Kidney capillary endothelial cell (primary cell): ENCODE data around the gene ERVW-1.
"Not testable (repeated sequence)": the region's sequence is repeated elsewhere in the genome, so short reads cannot be mapped to it uniquely, and the experiment has no call there.

Source experiments
- DNase-seq: peaks from one replicate; pipeline ENCODE4 v3.0.0-alpha.2; 2018; ENCODE audit warnings: low spot score

Gene ERVW-1

DNA sequence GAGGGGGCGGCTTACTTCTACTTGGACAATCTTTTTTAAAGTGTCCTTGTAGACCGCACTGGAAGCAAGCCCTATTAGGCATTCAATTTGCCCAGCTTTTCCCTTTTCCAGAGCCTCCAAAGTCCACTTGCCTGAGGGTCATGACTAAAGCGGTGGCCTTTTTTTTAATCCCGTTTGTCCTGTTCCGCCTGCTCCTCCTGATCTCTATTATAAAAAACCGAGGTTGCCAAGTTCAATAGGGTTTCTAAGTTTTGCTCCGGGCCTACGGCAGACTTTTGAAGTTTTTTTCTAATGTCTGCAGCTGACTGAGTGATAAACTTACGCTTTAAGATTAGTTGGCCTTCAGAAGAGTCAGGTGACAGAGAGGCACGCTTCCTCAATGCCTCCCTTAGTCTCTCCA is 3.8 kb downstream of the ERVW-1 start:
- DNase-seq, result not testable (repeated sequence)

DNA sequence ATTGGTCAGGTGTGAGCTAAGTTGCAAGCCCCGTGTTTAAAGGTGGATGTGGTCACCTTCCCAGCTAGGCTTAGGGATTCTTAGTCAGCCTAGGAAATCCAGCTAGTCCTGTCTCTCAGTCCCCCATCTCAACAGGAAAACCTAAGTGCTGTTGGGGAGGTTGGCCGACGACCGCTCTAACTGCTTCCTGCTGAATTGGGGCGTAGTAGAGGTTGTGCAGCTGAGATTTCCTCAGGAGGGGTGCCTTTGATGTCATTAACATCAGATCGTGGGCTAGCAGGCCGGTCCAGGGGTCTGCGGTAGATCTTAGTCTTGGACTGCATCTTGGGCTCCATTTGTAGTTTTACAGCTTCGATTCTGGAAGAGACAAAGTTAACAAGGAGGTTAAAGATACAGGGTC is 9.2 kb downstream of the ERVW-1 start:
- not testable (repeated sequence) for DNase-seq

DNA sequence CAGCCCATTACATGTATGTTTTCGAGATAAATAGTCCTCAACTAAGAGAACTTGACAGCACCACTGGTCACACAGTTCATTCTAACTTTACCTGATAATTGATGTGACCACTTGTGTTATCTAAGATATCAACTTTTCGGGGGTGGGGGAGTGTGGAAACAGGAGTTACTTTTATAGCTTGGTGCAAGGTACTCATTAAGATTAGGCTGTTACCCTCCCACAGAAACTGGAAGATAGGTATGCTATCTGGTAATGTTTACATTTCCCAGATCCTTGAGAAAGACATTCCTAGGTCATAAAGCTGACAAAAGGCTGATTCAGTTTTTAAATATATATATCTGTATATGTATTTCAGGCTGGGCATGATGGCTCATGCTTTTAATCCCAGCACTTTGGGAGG is 11.1 kb downstream of the ERVW-1 start:
- DNase-seq, result no peak

DNA sequence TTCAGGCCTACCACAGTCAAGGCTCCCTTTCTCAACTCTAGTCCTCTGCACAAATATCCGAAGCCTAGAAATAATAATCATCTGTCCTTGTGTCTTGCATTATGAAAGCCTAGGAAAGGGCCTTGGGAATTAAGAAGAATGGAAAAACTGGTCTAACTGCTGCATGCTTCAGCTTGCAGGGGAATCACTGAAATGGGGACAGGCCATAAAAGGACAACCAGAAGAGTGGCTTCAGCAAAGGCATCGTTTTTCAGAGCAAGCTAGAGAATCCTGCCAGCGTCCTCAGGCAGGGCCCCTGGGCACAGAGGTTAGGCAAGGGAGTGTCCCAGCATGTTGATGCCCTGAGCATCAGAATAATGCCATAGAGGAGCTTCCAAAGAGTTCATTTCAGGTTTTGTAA is 13.2 kb downstream of the ERVW-1 start:
- no peak for DNase-seq

DNA sequence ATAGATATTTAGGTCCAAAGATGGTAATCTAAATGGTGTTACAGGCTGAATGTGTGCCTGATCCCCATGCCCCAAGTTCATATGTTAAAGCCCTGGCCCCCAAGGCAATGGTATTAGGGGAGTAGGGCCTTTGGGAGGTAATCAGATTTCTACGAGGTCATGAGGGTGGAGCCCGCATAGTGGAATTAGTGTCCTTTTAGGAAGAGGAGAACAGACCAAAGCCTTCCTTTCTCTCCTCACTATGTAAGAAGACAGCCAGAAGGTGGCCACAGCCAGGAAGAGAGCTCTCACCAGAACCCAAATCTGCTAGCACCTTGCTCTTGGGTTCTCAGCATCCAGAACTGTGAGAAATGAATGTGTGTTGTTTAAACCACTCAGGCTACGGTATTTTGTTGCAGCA is 15.2 kb downstream of the ERVW-1 start:
- no peak for DNase-seq

DNA sequence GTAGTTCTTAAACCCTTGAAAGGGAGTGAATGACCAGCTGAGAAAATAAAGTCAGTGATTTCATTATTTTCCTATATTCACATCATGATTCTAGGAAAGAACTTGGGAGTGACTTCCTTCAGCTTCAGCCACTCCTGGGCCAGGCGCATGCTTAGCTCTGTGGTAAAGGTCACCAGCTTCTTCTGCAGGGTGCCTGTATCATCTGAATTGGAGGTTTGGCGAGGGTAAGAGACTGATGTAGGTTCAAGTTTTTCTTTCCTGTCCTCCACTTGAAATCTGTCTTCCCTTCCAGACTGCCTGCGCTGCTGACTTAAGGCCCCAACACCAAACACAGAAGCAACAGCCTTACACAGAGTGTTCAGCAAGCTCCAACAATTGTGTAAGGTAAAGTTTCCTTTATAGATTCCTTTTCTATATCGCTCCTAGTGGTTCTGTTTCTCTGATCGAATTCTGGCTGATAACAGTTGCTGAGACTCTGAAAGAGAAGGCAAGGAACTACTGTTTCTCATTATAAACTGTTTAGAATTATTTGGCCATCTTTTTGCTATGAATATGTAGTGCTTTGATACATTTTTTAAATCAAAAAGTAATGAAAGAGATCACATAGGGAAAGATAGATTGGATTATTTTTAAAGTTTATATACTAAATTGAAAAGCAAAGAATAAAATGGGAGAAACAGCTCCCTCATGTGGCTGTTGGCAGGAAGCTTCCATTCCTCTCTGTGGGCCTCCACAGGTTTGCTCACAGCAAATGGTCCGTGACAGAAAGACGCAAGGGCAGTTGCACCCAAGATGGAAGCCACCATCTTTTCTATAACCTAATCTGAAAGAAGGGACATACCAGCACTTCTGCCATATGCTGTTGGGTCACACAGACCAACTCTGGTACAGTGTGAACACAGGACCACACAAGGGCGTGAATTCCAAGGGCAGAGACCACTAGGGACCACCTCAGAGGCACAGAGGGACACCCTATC is 16.4 kb downstream of the ERVW-1 start:
- DNase-seq, result peak; percentile 20

DNA sequence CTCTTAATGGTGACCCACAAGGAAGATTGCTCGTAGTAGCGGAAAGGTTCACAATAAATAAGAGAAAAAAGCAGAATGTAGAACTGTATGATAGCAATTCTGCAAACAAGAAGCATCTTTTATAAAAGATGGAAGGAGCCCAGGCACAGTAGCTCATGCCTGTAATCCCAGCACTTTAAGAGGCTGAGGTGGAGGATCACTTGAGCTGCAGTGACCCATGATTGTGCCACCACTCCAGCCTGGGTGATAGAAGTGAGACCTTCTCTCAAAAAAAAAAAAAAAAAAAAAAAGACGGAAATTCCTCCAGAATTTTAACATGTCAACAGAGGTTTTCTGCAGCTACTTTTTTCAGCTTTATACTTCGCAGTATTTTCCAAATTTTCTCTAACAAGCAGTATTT is 17.2 kb downstream of the ERVW-1 start:
- no peak for DNase-seq

DNA sequence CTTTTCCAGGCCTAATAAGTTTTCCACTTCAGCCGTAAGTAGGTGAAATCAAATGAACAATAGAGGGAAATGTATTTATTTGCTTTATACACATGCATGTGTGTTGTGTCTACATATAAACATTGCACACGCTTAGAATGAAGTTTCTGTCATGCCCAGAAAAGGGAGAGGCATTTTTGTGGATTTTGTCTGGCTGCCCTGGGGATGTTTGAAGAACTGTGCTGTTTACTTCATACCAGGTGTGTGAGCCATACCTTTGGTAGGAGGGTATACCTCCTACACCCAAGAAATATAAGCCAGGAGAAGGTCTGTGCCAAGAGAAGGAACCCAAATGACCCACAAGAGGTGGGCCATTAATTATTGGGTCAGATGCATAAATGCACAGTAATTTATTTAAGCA is 17.6 kb downstream of the ERVW-1 start:
- DNase-seq, result no peak

DNA sequence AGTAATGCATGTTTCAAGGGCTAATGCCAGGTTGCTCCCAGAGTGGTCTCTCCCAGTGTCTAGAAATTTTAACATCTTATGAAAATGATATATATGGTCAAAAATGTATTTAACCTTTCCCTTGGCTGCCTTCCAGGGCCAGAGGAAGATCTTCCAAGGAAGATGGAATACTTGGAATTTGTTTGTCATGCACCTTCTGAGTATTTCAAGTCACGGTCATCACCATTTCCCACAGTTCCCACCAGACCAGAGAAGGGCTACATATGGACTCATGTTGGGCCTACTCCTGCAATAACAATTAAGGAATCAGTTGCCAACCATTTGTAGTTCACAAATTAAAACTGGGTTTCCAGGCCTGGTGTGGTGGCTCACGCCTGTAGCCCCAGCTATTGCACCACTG is 21.5 kb downstream of the ERVW-1 start:
- no peak for DNase-seq

DNA sequence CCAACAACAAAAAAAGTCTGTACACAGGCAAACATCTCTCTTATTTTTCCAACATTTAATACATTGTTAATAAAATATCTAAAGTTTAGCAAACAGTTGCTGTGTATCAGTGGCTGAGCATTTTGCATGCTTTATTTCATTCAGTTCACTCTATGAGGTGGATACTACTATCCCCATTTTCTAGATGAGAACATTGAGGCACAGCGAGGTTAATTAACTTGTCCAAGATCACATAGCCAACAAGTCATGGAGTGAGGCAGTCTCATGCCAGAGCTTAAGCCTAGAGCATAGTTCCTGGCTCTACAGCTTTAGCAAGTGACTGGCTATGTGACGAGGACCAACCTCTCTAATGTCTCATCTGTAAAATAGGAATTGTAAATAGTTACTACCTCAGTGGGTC is 26.1 kb downstream of the ERVW-1 start:
- no peak for DNase-seq

DNA sequence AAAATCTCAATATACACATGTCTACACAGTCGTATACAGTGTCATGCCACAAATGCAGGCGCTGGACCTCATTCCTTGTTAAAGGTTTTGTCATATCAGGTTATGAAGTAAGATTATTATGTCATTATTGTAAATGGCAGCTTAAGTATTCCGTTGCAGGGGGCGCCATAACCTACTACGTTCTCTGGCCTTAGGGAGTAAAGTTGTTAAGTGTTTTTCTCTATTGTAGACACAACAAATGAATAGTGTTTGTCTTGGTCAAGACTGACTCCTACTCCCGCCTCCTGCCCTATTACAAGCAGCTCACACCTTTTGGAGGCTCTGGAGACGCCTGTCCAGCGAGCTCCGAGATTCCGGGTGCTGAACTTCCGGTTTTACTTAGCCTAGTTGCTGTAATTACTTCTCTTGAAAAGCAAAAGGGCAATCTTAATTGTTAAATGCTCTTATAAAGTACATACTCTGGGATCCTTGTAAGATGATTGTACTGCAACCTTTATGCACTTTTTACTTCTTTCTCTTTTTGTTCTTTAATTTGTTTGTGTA is 29.5 kb downstream of the ERVW-1 start:
- peak; percentile 48 for DNase-seq

DNA sequence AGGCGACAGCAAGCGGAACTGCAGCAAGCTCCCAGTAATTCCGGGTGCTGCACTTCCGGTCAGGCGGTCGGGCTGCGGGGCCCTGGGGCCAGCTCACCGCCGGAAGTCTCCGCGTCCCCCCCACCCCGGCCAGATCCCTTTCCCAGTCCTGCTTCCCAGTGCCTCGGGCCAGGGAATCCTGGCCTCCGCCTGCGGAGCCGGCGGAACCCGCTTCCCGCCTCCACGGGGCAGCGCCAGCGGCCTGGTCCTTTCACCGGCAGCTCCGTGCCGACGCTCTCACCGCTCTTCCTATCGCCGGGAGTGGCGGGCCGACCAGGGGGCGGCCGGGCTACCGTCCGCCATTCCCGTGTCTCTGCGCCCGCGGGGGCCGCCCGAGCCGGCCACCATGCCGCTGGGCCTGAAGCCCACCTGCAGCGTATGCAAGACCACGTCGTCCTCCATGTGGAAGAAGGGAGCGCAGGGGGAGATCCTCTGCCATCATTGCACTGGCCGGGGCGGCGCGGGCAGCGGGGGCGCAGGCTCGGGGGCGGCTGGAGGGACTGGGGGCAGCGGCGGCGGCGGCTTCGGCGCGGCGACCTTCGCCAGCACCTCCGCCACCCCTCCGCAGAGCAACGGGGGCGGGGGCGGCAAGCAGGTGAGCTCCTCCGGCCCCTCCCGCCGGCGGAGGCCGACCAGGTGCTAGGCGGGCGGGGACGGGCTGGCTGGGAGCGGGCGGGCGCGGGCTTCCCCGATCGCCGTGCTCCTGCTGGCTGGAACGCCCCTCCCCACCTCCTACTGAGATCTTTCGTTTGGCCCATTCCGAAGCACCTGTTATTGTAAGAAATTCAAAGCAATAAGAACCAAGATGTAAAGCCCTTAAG is 30.2 kb downstream of the ERVW-1 start, which contains the start of gene GATAD1:
Gene GATAD1 (plus strand): TSS at position 138 of the 860 bp plus-strand sequence. CDS start 248 bp downstream, at position 386.
- peak; percentile 83 for DNase-seq

DNA sequence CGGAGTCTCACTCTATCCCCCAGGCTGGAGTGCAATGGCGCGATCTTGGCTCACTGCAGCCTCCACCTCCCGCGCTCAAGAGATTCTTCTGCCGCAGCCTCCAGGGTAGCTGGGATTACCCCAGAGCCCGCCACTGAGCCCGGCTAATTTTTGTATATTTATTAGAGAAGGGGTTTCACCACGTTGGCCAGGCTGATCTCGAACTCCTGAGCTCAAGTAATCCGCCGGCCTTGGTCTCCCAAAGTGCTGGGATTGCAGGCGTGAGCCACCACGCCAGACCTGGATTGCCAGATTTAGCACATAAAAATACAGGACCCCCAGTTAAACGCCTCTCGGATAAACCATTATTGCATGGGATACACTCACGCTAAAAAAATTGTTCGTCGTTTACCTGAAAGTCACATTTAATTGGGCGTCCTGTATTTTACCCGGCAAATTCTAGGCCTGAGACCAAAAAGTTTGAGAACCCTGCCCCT is 30.8 kb downstream of the ERVW-1 start:
- no peak for DNase-seq

DNA sequence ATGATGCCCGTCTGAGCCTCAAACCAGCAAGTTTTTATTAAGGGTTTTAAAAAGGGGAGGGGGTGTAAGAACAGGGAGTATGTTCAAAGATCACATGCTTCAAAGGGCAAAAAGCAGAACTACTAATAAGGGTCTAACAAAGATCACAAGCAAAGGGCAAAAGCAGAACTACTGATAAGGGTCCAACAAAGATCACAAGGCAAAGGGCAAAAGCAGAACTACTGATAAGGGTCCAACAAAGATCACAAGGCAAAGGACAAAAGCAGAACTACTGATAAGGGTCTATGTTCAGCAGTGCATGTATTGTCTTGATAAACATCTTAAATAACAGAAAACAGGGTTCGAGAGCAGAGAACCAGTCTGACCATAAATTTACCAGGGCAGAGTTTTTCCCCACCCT is 35.0 kb downstream of the ERVW-1 start:
- DNase-seq, result not testable (repeated sequence)

DNA sequence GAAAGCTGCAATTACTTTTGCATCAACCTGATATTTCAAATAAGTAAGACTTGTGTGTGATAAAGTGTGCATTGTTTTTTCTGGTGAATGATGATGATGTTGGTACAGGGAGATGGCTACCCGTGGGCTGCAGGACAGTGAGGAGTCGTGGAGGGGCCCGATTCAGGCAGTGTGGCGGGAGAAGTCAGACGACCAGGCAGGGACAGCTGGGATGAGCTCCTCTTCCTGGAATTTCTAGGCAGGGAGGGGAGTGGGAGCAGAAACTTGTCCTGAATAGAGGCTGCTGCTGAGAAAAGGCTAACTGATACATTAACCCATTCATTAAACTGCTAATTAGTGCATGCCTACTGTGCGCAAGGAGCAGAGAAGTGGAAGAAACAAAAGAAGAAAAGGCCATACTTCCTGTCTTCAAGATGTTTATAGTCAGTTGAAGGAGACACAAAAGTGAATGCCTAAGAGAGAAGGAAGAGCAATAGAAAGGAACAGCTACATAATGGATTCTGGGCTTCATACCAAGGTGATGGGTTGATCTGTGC is 39.7 kb downstream of the ERVW-1 start:
- no peak for DNase-seq

DNA sequence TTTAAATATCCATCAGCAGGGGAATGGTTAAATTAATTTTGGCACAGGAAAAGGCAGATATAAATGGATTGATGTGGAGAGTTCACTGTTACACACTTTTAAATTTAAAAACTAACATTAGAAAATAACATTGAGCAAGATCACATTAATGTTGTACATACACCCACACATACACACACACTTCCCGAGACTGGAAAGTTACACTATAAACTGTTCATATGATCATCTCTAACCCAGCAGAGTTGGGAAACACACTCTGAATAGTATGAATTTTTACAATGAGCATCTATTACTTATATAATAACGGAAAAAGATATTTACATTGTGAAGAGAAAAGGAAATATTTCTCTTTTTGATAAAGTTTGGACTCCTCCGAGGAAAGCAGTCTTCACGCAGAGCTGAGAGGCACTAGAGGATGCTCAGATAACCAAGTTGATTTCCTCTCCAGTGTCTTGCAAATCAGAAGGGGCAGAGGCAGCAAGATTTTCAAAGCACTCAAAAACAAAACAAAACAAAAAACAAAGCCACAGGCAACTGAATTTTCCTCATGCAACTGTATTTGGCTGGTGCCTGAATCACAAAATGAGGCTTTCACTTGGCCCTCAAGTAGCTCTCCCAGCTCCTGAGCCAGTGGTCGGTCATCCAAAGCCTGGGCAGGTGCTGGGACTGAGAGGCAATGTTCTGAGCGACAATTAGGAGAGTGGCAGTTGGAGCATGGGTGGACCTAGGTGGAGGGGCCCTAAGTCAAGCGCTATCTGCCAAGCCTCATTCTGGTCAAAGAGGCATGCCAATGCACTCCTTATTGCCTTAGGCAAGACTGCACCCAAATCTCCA is 40.9 kb downstream of the ERVW-1 start:
- DNase-seq, result no peak

DNA sequence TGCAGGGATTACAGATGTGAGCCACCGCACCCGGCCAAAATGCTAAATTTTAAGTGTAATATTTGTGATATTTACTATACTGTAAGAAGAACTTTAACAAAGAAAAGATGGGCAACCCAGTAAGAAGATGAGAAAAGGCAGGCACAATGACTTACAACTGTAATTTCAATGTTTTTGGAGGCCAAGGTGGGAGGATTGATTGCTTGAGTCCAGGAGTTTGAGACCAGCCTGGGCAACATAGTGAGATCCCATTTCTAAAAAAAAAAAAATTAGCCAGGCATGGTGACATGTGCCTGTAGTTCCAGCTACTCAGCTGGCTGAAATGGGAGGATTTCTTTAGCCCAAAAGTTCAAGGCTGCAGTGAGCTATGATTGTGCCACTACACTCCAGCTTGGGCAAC is 42.2 kb downstream of the ERVW-1 start:
- DNase-seq, result no peak

DNA sequence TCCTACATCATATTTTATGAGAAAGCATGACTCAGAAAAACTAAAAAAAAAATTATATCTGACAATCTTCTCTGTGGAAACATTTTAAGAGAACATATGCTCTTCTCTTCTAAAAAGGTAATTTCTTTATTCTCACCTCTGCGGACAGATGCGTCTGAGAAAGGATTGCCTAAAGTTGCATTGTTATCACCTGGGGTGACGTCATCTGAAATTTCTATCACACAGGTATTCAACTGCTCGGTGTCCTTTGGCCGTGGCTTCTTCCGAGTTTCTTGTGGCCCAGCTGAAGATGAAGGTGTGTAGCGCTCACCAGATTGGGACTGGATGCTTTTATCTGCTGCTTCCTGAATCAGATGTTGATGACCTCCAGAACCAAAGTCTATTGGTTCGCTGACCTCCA is 44.7 kb downstream of the ERVW-1 start:
- no peak for DNase-seq

DNA sequence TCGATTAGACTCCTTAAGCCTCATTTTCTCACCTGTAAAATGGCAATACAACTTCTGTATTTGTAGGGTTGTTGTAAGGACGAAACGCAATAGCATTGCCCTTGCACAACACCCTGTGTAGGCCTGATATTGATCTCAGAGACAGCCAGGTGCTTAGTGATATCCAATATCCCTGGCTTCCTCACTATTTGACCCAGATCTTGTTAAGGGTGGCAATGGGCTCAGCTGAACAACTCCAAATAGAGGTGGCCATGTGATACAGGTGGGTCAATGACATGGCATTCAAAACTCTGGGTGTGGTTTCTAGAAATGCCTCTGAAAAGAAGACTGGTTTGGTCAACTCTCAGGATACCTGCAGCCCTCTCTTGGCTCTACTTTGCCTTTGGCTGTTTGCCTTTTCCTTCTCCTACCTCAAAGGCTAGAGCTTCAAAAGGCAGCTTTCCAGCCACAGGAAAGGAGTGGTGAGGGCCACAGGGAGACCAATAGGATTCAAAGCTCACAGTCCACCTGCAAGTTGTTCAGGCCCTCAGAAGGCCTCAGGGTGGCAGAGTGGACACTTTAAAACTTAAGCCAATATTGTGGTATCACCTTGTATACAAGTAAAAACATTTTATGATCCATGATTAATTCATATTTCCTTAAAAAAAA is 45.3 kb downstream of the ERVW-1 start:
- no peak for DNase-seq

DNA sequence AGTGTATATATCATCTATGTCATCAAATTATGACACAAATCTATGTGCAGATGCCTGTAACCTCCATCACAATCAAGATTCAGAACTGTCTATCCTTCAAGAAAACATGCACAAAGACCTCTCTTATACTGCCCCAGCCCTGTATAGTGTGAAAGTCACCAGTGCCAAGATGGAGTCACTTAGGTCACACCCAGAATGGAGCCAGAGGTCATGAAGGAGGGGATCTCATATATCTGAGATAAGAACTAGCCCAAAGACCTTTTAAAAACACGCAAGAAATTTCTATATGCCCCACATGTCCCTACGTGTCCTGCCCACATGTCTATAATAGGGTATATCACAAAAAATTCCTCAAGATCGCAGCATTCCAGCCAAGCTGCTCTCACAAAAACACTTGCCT is 50.6 kb downstream of the ERVW-1 start:
- no peak for DNase-seq
